ENCODE results near the gene MACIR. TPM values are rescaled to one million over a fixed set of nuclear protein-coding genes. Genes with fewer than 3 reads are reported as not detected.

MACIR gene
- total RNA-seq, 1 donor from 2014 or later = 0.53 TPM

DNA sequence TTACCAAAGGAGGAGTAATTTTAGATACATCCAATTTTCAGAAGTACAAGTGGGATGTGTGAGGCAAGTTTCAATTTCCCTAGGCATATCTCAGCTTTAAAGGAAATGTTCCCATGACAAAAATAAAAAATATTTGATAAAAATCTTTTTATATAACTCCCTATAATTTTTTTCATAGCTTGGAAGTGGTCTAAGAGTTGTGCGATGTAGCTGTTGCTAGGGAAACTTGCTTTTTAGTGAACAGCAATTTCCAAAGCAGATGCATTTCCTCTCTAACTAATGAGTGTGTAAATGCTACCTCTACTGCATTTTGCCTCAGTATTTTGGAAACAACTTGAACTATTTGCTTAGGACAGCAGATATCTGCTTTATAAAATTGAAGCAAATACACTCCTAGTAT lies 39.6 kb downstream of the MACIR start:
- no peaks in the 10 kb centered on the region for H3K4me1 ChIP-seq
- H3K9me3 ChIP-seq = no peaks in the 10 kb centered on the region
- TF ChIP-seq, protein P1, sequence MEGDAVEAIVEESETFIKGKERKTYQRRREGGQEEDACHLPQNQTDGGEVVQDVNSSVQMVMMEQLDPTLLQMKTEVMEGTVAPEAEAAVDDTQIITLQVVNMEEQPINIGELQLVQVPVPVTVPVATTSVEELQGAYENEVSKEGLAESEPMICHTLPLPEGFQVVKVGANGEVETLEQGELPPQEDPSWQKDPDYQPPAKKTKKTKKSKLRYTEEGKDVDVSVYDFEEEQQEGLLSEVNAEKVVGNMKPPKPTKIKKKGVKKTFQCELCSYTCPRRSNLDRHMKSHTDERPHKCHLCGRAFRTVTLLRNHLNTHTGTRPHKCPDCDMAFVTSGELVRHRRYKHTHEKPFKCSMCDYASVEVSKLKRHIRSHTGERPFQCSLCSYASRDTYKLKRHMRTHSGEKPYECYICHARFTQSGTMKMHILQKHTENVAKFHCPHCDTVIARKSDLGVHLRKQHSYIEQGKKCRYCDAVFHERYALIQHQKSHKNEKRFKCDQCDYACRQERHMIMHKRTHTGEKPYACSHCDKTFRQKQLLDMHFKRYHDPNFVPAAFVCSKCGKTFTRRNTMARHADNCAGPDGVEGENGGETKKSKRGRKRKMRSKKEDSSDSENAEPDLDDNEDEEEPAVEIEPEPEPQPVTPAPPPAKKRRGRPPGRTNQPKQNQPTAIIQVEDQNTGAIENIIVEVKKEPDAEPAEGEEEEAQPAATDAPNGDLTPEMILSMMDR (IDR thresholded peaks at IDR 0.05) = no peak
- H3K27me3 ChIP-seq = no peaks in the 10 kb centered on the region
- no peak for DNase-seq (ENCODE audit: low spot score in 2 of 2)
- H3K4me3 ChIP-seq = no peak overlapping the region
- H3K27ac ChIP-seq = no peak overlapping the region
- H3K36me3 ChIP-seq = no peaks in the 10 kb centered on the region
- intact Hi-C loops (cut with DNase I) = no loop called here

DNA sequence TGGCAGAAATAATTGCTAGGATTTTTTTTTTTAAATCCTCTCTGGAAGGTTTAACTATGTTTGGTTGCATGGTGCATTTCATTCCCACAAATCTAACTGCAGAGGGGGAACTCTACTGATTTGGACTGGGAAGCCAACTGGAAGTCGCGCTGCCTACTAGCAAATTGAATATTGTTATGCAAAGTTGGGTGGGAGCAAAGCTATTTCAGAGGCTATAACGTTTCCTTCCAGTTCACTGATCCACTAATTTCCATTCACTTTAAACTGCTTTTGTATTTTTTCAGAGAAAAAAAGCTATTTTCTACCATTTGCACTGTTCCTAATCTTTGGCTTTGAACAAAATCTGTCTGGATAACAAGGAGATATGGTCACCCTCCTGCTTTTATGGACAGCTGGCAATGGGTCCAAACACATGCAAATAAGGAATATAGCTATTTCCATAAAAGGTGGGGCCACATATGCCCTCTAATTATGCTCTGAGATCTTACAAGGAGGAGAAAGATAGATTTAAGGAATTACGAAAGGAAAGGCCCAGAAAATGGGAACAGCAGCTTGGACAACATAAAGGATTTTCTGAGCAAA lies 40.1 kb downstream of the MACIR start:
- TF ChIP-seq, protein P1 (IDR thresholded peaks at IDR 0.05) = no peak
- Histone ChIP-seq H3K4me3 (no peak overlapping the region), H3K9me3 (no peaks in the 10 kb centered on the region), H3K27me3 (no peaks in the 10 kb centered on the region), H3K36me3 (no peaks in the 10 kb centered on the region), H3K4me1 (no peaks in the 10 kb centered on the region), H3K27ac (no peak overlapping the region)
- no peak for DNase-seq (ENCODE audit: low spot score in 2 of 2)
- intact Hi-C loops (cut with DNase I) = no loop called here

DNA sequence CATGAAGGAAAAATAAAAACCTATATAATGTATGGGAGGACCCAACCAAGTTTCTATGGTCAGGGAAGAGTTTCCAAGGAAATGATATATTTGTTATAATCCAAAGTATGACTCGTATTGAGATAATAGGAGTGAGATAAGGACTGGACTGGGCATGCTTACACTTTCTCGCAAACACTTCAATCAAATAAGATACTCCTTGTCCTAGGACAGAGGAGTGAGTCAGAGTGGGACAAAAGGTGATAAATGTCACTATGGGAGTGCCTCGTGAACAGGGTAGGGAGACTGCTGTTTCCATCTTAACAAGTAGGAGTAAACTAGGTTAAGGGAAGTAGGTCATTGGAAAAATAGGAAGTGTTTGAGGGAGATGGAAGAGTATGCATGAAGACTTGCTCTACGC lies 47.2 kb downstream of the MACIR start:
- Histone ChIP-seq H3K27ac (no peak overlapping the region), H3K27me3 (no peaks in the 10 kb centered on the region), H3K36me3 (no peaks in the 10 kb centered on the region), H3K4me1 (no peaks in the 10 kb centered on the region), H3K9me3 (no peaks in the 10 kb centered on the region), H3K4me3 (no peak overlapping the region)
- TF ChIP-seq, protein P1 (IDR thresholded peaks at IDR 0.05) = no peak
- intact Hi-C loops (cut with DNase I) = no loop called here
- DNase-seq (ENCODE audit: low spot score in 2 of 2) = no peak

DNA sequence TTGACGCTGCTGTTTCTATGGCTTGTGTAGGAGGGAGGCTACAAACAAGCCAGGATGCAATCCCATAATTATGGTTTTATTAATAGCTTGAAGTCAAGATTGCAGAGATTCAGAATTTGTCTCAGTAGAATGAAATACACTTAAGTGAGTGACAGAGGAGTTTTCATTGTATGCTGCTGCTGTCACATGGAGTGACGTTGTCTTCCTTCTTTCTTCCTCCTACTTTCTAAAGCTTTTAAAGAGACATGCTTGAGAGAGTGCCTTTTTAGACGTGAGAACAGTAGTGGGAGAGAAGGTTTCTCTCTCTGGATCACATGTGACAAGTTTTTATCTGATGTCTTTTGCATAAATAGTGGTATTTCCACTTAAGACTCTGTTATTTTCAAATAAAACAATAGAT lies 48.9 kb downstream of the MACIR start:
- no peaks in the 10 kb centered on the region for H3K9me3 ChIP-seq
- intact Hi-C loops (cut with DNase I) = no loop called here
- H3K27ac ChIP-seq = no peak overlapping the region
- H3K4me1 ChIP-seq = no peaks in the 10 kb centered on the region
- no peaks in the 10 kb centered on the region for H3K27me3 ChIP-seq
- no peaks in the 10 kb centered on the region for H3K36me3 ChIP-seq
- TF ChIP-seq, protein P1 (IDR thresholded peaks at IDR 0.05) = no peak
- no peak for DNase-seq (ENCODE audit: low spot score in 2 of 2)
- no peak overlapping the region for H3K4me3 ChIP-seq

DNA sequence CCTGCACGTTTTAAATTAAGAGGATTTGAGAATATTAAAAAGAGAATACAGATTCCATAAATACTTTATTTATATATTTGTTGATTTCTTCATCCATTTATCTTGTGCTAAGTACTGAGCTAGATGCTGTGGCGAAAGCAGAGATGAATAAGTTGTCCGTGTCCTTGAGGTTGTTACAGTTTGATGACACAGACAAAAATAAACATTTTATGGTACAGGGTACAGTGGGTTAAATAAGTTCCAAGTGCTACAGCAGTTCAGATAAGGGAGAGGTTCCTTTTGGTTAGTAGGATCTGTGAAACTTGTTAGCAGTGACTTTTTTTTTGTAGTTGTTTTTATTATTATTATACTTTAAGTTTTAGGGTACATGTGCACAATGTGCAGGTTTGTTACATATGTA lies 50.2 kb downstream of the MACIR start:
- H3K4me1 ChIP-seq = no peaks in the 10 kb centered on the region
- no peak overlapping the region for H3K27ac ChIP-seq
- H3K36me3 ChIP-seq = no peaks in the 10 kb centered on the region
- intact Hi-C loops (cut with DNase I) = no loop called here
- no peak for DNase-seq (ENCODE audit: low spot score in 2 of 2)
- H3K4me3 ChIP-seq = no peak overlapping the region
- no peaks in the 10 kb centered on the region for H3K9me3 ChIP-seq
- TF ChIP-seq, protein P1 (IDR thresholded peaks at IDR 0.05) = no peak
- H3K27me3 ChIP-seq = no peaks in the 10 kb centered on the region

DNA sequence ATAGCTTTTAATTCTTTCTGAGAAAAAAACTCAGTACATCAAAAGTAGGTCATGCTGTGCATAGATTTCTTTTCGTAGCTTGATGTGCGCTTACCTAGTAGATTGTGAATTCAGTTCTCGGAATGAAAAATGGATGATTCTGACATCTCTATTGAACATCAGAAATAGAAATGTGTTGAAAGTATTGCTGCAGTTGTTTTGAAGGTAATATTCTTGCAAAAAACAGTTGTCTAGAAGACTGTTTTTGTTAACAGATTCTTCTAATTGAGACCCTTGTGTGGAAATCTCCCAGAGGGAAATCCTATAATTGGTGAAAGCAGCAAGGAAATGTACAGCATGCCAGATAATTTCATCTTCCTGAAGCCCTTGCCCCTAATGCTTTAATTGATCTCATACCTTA lies 54.5 kb downstream of the MACIR start:
- H3K27me3 ChIP-seq = no peaks in the 10 kb centered on the region
- intact Hi-C loops (cut with DNase I) = no loop called here
- H3K4me1 ChIP-seq = no peaks in the 10 kb centered on the region
- H3K9me3 ChIP-seq = no peaks in the 10 kb centered on the region
- no peak overlapping the region for H3K27ac ChIP-seq
- H3K36me3 ChIP-seq = no peaks in the 10 kb centered on the region
- no peak for DNase-seq (ENCODE audit: low spot score in 2 of 2)
- no peak overlapping the region for H3K4me3 ChIP-seq
- TF ChIP-seq, protein P1 (IDR thresholded peaks at IDR 0.05) = no peak

Measured in ascending aorta (tissue), 2 donors.